Measurements from ENCODE around the gene DNM3. TPM values are rescaled to one million over a fixed set of nuclear protein-coding genes. Genes with fewer than 3 reads are reported as not detected.
"Not testable (repeated sequence)": the region's sequence is repeated elsewhere in the genome, so short reads cannot be mapped to it uniquely, and the experiment has no call there.

Gene DNM3
- total and polyA plus RNA-seq, 4 donors: 2.1 to 16.3 (median 5.6) TPM

DNA sequence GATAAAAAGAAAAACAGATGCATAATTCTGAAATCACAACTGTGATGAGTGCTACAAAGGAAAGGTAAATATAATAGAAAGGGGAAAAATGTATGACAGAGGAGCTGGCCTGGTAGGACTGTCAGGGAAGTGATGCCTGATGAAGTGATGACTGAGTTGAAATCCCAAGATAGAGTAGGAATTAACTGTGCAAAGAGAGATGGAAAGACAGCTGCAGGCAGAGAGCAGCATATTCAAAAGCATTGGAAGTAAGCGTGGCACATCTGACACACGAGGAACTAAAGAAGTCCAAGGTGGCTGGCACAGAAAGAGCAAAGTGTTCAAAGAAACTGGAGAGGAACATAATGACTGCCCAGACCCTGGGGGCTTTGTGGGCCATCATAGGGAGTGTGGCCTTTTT lies 457.6 kb downstream of the DNM3 start:
- WGBS, 2 donors: 88 to 96% methylated on average over 2 of the region's 2 CpGs
- TF ChIP-seq, protein P1, sequence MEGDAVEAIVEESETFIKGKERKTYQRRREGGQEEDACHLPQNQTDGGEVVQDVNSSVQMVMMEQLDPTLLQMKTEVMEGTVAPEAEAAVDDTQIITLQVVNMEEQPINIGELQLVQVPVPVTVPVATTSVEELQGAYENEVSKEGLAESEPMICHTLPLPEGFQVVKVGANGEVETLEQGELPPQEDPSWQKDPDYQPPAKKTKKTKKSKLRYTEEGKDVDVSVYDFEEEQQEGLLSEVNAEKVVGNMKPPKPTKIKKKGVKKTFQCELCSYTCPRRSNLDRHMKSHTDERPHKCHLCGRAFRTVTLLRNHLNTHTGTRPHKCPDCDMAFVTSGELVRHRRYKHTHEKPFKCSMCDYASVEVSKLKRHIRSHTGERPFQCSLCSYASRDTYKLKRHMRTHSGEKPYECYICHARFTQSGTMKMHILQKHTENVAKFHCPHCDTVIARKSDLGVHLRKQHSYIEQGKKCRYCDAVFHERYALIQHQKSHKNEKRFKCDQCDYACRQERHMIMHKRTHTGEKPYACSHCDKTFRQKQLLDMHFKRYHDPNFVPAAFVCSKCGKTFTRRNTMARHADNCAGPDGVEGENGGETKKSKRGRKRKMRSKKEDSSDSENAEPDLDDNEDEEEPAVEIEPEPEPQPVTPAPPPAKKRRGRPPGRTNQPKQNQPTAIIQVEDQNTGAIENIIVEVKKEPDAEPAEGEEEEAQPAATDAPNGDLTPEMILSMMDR (IDR thresholded peaks at IDR 0.05; ENCODE audit: control extremely low read depth, extremely low read depth): no peak
- peaks cover 0 to 8% (median 0%) of the 10 kb centered on the region in 4 donors for H3K9me3 ChIP-seq (ENCODE audit: control insufficient read depth in 4 of 4, insufficient read depth in 3 of 4, low read length in 3 of 4)
- no peak overlapping the region for H3K4me3 ChIP-seq
- no peak overlapping the region for H3K27ac ChIP-seq (ENCODE audit: low read depth in 1 of 2, low read length in 1 of 2)
- no peaks in the 10 kb centered on the region for H3K4me1 ChIP-seq (ENCODE audit: control insufficient read depth in 5 of 5, insufficient read depth in 5 of 5, low read length in 5 of 5)
- H3K27me3 ChIP-seq (ENCODE audit: control insufficient read depth in 3 of 3, insufficient read depth in 3 of 3, low read length in 2 of 3): no peaks in the 10 kb centered on the region
- H3K9ac ChIP-seq (ENCODE audit: insufficient read depth in 1 of 2, low read length in 2 of 2): no peak overlapping the region
- H3K36me3 ChIP-seq (ENCODE audit: control insufficient read depth in 4 of 4, insufficient read depth in 4 of 4, low read length in 4 of 4): no peaks in the 10 kb centered on the region
- DNase-seq (no peak), ATAC-seq (ENCODE audit: insufficient read depth, low FRiP score) (no peak)

DNA sequence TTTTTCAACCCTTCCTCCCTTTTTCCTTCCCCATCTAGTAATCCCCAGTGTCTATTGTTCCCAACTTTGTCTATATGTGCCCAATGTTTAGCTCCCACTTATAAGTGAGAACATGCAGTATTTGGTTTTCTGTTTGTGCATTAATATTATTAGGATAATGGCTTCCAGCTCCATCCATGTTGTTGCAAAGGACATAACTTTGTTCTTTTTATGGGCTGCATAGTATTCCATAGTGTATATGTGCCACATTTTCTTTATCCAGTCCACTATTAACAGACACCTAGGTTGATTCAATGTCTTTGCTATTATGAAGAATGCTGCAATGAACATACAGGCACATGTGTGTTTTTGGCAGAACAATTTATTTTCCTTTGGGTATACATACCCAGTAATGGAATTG lies 458.2 kb downstream of the DNM3 start:
- no peak for ATAC-seq (ENCODE audit: insufficient read depth, low FRiP score)
- H3K36me3 ChIP-seq (ENCODE audit: control insufficient read depth in 4 of 4, insufficient read depth in 4 of 4, low read length in 4 of 4): no peaks in the 10 kb centered on the region
- no peak overlapping the region for H3K9ac ChIP-seq (ENCODE audit: insufficient read depth in 1 of 2, low read length in 2 of 2)
- peaks cover 0 to 8% (median 0%) of the 10 kb centered on the region in 4 donors for H3K9me3 ChIP-seq (ENCODE audit: control insufficient read depth in 4 of 4, insufficient read depth in 3 of 4, low read length in 3 of 4)
- H3K4me1 ChIP-seq (ENCODE audit: control insufficient read depth in 5 of 5, insufficient read depth in 5 of 5, low read length in 5 of 5): no peaks in the 10 kb centered on the region
- TF ChIP-seq, protein P1 (IDR thresholded peaks at IDR 0.05; ENCODE audit: control extremely low read depth, extremely low read depth): no peak
- no peaks in the 10 kb centered on the region for H3K27me3 ChIP-seq (ENCODE audit: control insufficient read depth in 3 of 3, insufficient read depth in 3 of 3, low read length in 2 of 3)
- no peak for DNase-seq
- no peak overlapping the region for H3K27ac ChIP-seq (ENCODE audit: low read depth in 1 of 2, low read length in 1 of 2)
- H3K4me3 ChIP-seq: no peak overlapping the region

DNA sequence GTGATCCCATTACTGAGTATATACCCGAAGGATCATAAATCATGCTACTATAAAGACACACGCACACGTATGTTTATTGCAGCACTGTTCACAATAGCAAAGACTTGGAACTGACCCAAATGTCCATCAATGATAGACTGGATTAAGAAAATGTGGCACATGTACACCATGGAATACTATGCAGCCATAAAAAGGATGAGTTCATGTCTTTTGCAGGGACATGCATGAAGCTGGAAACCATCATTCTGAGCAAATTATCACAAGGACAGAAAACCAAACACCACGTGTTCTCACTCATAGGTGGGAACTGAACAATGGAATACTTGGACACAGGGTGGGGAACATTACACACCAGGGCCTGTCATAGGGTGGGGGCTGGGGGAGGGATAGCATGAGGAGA lies 466.2 kb downstream of the DNM3 start:
- 84 to 91% methylated on average over 4 of the region's 4 CpGs for WGBS, 2 donors
- H3K9me3 ChIP-seq (ENCODE audit: control insufficient read depth in 4 of 4, insufficient read depth in 3 of 4, low read length in 3 of 4); ATAC-seq (ENCODE audit: insufficient read depth, low FRiP score); H3K4me3 ChIP-seq; DNase-seq; H3K9ac ChIP-seq (ENCODE audit: insufficient read depth in 1 of 2, low read length in 2 of 2); H3K36me3 ChIP-seq (ENCODE audit: control insufficient read depth in 4 of 4, insufficient read depth in 4 of 4, low read length in 4 of 4); H3K27ac ChIP-seq (ENCODE audit: low read depth in 1 of 2, low read length in 1 of 2); H3K27me3 ChIP-seq (ENCODE audit: control insufficient read depth in 3 of 3, insufficient read depth in 3 of 3, low read length in 2 of 3): not testable (repeated sequence)
- H3K4me1 ChIP-seq (ENCODE audit: control insufficient read depth in 5 of 5, insufficient read depth in 5 of 5, low read length in 5 of 5): peaks cover 0 to 12% (median 0%) of the 10 kb centered on the region in 5 donors

DNA sequence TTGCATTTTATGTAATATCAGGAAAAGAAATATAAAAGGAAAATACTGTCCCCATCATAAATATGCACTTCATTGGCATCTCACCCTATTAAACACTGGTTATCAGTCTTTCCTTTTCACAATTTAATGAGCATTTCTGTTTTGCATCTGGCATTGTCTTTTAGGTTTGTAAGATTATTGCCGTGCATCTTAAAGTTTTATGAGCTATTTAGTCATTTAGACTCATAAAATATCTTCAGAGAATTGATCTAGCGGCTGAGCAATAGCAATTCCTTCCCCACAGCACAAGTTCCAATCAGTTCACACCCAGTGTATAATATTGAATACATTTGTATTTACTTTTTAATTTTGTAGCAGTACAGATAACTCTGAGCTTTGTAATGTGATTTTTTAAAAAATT lies 466.8 kb downstream of the DNM3 start:
- WGBS, 2 donors: 78 to 92% methylated on average over 2 of the region's 2 CpGs
- TF ChIP-seq, protein P1 (IDR thresholded peaks at IDR 0.05; ENCODE audit: control extremely low read depth, extremely low read depth): no peak
- Histone ChIP-seq H3K4me3 (no peak overlapping the region), H3K4me1 (ENCODE audit: control insufficient read depth in 5 of 5, insufficient read depth in 5 of 5, low read length in 5 of 5) (peaks cover 0 to 12% (median 0%) of the 10 kb centered on the region in 5 donors), H3K9me3 (ENCODE audit: control insufficient read depth in 4 of 4, insufficient read depth in 3 of 4, low read length in 3 of 4) (no peaks in the 10 kb centered on the region), H3K27ac (ENCODE audit: low read depth in 1 of 2, low read length in 1 of 2) (no peak overlapping the region), H3K36me3 (ENCODE audit: control insufficient read depth in 4 of 4, insufficient read depth in 4 of 4, low read length in 4 of 4) (no peaks in the 10 kb centered on the region), H3K27me3 (ENCODE audit: control insufficient read depth in 3 of 3, insufficient read depth in 3 of 3, low read length in 2 of 3) (no peaks in the 10 kb centered on the region), H3K9ac (ENCODE audit: insufficient read depth in 1 of 2, low read length in 2 of 2) (no peak overlapping the region)
- DNase-seq (peak in 2 of 3 donors; percentile 56 to 68), ATAC-seq (ENCODE audit: insufficient read depth, low FRiP score) (no peak)

Measured in lung (tissue), 12 donors.